A549 treated with AZD2906 at 1 μM for 4 hours (cell line): ENCODE results near the gene GAGE10. TPM values are rescaled to one million over a fixed set of nuclear protein-coding genes. Genes with fewer than 3 reads are reported as not detected.

ENCODE experiments used
- total RNA-seq: library from RNA; stranded (reverse); fragments of 200-300 nt; extraction: Qiagen RNA extraction; gene quantifications from 5 replicates; pipeline ENCODE4 v1.2.3, GENCODE V29; 2022

GAGE10 gene
- total RNA-seq = not detected in 5 replicates

GRCh38 chrX:49303346-49303745, at the start of gene GAGE10:
TSS of gene GAGE10 (plus strand) at chrX:49303646. CDS start at chrX:49304860, 1,214 bp downstream.

DNA sequence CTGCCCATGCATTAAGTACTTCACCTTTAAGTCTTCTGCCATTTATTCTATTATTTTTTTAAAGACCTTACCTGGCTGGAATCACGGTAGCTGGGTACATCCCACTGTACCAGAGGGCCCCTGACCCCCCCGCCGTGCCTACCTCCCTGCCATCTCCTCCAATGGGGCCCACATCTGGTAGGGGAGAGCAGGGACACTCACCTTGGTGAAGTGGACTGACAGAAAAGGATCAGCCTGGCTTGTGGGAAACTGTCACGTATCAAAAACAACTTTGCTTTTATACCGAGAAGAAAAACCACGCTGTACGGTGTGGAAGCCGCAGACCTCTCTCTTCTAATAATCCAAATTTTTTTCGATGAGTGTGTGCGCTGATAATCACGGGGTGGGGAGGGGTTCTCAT, 39.0 kb upstream of the GAGE10 start, which contains the start of gene FOXP3:
Gene FOXP3 (minus strand): TSS at position 251 of the 400 bp plus-strand sequence. CDS start 6,205 bp downstream, outside the sequence.

DNA sequence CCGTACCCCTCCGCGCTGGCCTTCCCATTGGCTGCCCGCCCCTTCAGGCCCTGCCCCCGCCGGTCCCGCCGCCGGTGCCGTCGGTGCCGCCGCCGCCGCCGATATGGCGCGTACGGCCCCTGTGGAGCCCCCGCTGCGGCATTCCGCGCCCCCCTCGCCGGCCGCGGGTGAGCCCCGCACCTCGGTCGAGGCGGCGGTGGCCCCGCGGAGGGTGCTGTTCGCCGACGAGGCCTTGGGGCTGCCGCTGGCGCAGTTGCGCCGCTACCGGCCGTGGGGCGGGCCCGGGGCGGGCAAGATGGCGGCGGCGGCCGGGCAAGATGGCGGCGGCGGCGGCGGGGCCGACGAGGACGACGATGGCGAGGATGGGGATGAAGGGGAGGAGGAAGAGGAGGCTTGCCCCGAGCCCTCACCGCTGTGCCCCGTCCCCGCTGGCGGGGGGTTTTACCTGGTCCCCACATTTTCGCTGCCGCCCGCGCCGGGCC, 33.6 kb upstream of the GAGE10 start, which contains the start of gene PPP1R3F:
Gene PPP1R3F (plus strand): TSS at position 27 of the 482 bp plus-strand sequence. CDS start 77 bp downstream, at position 104.

GRCh38 chrX:49321737-49322136, 18.3 kb downstream of the GAGE10 start, which contains the start of gene GAGE12J:
TSS of gene GAGE12J (plus strand) at chrX:49322037. CDS start at chrX:49323194, 1,157 bp downstream.

GRCh38 chrX:49331282-49331681, 27.8 kb downstream of the GAGE10 start, which contains the start of gene GAGE13:
TSS of gene GAGE13 (plus strand) at chrX:49331582. CDS start at chrX:49332738, 1,156 bp downstream.

Other genes with a start within 250 kb of the GAGE10 start
- gene CCDC120, start 244.6 kb upstream of the GAGE10 start, total RNA-seq = 2.7 to 4.4 TPM (median 3.5 TPM) in 5 replicates
- 35.6 to 44.5 TPM (median 42.7 TPM) in 5 replicates for gene PRAF2, start 229.6 kb upstream of the GAGE10 start, total RNA-seq
- 52.7 to 59.9 TPM (median 57.2 TPM) in 5 replicates for gene WDR45, start 223.8 kb upstream of the GAGE10 start, total RNA-seq
- gene GPKOW, start 179.9 kb upstream of the GAGE10 start, total RNA-seq = 21.8 to 23.6 TPM (median 22.8 TPM) in 5 replicates
- gene MAGIX, start 140.9 kb upstream of the GAGE10 start, total RNA-seq = 2.3 to 3.9 TPM (median 3.3 TPM) in 5 replicates
- 324 to 454 TPM (median 441 TPM) in 5 replicates for gene PLP2, start 131.7 kb upstream of the GAGE10 start, total RNA-seq
- gene PRICKLE3, start 117.3 kb upstream of the GAGE10 start, total RNA-seq = 11.8 to 18.5 TPM (median 16.8 TPM) in 5 replicates
- gene SYP, start 103.5 kb upstream of the GAGE10 start, total RNA-seq = 2.2 to 3.2 TPM (median 2.7 TPM) in 5 replicates
- not detected in 5 replicates for gene CACNA1F, start 70.3 kb upstream of the GAGE10 start, total RNA-seq
- gene CCDC22, start 68.2 kb upstream of the GAGE10 start, total RNA-seq = 13.5 to 14.7 TPM (median 14.1 TPM) in 5 replicates
- 0.07 to 0.14 TPM (median 0.10 TPM) in 5 replicates for gene FOXP3, start 38.9 kb upstream of the GAGE10 start, total RNA-seq
- gene PPP1R3F, start 33.9 kb upstream of the GAGE10 start, total RNA-seq = 2.1 to 3.6 TPM (median 2.8 TPM) in 5 replicates
- not detected in 5 replicates for gene GAGE12J, start 18.4 kb downstream of the GAGE10 start, total RNA-seq
- not detected in 5 replicates for gene GAGE13, start 27.9 kb downstream of the GAGE10 start, total RNA-seq
- gene GAGE12C, start 228.5 kb downstream of the GAGE10 start, total RNA-seq = not detected in 5 replicates
- gene GAGE12D, start 238.1 kb downstream of the GAGE10 start, total RNA-seq = not detected in 5 replicates
- not detected in 5 replicates for gene GAGE12E, start 247.6 kb downstream of the GAGE10 start, total RNA-seq